Measurements from ENCODE around the gene MUC5AC.
"Not testable (repeated sequence)": the region's sequence is repeated elsewhere in the genome, so short reads cannot be mapped to it uniquely, and the experiment has no call there.

The MUC5AC gene

DNA sequence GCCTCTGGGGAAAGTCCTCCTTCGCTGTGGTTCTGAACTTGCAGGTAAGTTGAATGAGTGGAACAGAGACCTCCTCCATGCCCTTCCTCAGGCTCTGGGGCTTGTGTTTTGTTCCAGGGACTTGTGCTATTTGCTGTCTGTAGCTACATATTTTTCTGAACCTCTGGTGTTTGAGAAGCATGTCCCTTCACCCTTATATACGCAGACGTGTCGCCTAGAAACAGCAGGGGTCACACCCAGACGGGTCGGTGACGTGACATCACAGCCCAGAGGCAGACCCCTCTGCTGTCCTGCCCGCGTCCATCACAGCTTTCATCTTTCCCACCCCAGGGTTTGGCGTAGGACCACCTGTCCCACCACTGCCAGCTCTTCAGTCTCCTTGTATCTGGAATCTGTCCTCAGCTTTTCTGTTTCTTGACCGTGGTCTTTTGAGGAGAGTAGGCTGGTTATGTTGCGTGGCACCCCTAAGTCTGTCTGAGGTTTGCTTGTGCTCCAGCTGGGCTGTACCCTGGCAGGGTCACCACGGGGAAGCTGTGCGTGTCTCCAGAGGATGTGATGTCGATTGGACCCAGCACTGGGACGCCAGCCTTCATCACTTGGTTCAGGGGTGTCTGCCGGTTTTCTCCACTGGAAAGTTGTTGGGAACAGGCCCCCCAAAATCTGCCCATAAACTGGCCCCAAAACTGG, 51.8 kb downstream of the MUC5AC start:
- no peak for FAIRE-seq

DNA sequence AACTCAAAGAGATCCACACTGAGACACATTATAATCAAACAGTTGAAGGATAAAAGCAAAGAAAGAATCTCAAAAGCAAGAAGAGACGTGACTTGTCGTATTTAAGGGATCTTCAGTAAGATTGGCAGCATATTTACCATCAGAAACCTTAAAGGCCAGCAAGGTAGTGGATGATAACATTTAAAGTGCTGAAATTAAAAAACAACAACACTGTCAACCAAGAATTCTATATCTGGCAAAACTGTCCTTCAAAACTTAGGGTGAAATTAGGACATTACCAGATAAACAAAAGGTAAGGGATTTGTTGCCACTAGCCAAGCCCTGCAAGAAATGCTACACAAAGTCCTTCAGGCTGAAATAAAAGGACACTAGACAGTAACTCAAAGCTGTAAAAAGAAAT, 54.1 kb downstream of the MUC5AC start:
- FAIRE-seq, result no peak

- FAIRE-seq, result not testable (repeated sequence)
Measured at GRCh38 chr11:1215826-1216225, 58.1 kb downstream of the MUC5AC start.

DNA sequence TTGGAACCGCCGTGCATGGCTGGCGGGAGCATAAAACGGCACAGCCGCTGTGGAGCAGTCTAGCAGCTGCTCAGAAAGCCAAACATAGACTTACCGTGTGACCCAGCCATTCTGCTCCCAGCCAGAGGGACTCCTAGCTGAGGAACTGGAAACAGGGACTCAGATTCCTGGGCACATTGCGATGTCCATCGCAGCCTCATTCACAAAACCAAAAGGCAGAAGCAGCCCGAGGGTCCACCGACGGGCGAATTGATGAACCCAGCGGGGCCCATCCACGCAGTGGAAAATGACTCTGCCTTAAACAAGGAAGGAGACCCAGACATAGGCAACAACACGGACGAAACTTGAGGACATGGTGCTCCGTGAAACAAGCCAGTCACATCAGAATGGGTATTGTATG, 59.4 kb downstream of the MUC5AC start:
- no peak for FAIRE-seq

GRCh38 chr11:1218256-1218787, 60.6 kb downstream of the MUC5AC start:
- no peak for FAIRE-seq

- FAIRE-seq, result no peak
Measured at GRCh38 chr11:1218788-1219445, 61.2 kb downstream of the MUC5AC start.

DNA sequence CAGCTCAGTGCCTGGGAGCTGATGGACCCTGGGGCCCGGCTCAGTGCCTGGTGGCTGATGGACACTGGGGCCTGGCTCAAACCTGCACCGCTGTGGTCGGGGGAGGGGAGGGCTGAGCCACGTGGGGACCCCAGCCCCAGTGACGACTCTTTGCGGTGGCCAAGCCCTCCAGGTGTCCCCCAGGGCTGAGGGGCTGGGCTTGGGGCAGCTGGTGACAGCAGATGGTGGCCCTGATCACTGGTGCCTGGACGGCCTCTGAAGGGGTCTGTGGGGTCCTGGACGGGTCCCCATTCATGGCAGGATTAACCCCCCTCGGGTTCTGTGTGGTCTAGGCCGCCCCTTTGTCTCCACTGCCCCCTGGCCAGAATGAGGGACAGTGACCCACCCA, 61.7 kb downstream of the MUC5AC start:
- no peak for FAIRE-seq

- no peak for FAIRE-seq
Measured at GRCh38 chr11:1219834-1220815, 62.4 kb downstream of the MUC5AC start.

DNA sequence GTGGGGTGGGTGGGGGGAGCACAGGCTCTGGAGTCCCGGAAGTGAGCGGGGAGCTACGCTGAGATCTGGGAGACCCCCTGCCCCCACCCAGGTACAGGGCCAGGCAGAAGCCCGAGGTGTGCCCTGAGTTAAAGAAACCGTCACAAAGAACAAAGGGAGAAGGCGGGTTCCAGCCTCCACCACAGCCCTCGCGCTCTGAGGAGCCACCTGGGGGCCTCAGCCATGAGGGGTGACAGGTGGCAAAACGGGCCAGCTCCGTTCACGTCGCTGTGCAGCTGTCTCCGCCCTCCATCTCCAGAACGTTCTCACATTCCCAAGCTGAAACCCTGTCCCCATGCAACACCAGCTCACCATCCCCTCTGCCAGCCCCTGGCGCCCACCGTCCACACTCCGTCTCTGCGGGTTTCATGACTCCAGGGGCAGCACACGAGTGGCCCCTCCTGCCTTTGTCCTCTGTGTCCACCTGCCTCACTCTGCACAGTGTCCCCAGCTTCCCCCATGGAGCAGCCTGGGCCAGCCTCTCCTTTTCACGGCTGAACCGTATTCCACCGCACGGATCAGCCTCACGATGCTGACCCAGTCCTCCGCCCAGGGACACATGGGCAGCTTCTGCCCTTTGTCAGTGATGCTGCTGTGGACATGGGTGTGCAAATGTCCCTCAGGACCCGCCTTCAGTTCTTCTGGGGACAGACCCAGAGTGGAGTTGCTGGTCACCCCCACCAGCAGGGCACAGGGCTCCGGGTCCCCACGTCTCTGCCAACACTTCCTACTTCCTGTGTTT, 63.4 kb downstream of the MUC5AC start:
- FAIRE-seq, result no peak

DNA sequence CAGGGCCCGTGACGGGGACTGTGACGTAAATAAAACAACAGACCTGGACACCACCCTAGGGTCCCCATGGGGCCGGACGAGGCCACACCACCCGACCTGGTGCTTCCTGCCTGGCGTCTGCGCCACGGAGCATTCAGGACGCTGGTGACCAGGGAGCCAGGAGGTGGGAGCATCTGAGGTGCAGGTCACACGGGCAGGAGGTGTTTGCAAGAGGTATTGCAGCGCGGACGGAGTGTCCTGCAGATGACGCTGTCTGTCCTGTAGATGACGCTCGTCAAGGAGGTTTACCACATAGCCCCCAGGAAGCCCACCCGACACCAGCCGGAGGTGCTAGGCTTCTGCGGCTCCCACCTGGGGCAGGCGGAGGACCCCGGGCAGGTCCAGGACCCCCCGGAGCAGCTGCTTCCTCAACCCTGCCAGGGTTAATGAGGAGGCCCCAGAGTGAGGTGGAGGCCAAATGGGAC, 64.1 kb downstream of the MUC5AC start:
- FAIRE-seq, result no peak

DNA sequence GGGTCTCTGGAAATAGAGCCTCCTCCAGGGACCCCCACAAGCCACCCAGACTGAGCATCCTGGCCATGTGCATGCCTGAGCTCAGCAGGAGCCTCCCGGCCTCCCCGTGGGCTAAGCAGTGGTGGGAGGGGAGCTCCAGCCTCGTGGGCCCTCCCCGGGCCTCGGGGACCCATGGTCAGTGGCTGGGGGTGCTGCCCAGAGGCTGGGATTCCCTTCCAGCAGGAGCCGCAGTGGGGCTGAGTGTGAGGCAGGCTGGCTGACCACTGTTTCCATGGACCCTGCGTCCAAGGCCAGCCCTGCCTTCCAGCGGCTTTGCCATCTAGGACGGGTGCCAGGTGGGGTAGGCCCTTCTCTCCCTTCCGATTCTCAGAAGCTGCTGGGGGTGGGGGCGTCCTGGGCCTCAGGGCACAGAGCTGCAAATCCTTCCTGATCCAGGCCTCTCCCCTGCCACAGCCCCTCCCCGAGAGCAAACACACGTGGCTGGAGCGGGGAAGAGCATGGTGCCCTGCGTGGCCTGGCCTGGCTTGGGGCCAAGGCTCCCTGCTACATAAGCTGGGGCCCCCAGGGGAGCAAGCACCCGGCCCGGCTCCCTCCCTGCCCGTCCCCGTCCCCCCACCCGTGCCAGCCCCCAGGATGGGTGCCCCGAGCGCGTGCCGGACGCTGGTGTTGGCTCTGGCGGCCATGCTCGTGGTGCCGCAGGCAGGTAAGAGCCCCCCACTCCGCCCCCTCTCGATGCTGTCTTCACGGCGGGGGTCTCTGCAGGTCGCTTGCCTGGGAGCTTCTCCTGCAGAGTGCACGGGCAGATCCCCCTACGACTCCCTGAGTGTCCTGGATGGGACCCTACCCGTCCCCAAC, 65.0 kb downstream of the MUC5AC start, which contains the start of gene MUC5B:
Gene MUC5B, plus strand, starts transcription at position 576 of the 855 bp plus-strand sequence. Its CDS starts 58 bp downstream, at position 634.
- FAIRE-seq, result no peak

- FAIRE-seq, result no peak
Measured at GRCh38 chr11:1223346-1224110, 65.8 kb downstream of the MUC5AC start.

DNA sequence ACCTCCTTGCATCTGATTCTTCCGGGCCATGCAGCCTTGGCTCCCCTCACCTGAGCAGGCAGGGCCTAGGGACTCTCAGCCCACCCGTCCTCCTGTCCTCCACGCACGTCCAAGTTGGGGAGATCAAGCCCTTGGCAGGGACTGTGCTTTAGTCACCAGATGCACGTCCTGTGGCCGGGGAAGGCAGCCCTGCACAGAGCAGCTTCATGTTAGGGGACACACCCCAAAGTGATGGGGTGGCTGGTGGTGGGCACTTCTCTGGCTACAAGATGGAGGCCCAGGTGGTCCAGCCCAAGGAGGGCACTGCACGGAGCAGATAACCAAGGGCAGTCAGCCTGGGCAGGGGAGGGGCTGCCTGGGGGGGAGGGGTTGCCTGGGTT, 66.3 kb downstream of the MUC5AC start:
- no peak for FAIRE-seq

- no peak for FAIRE-seq
Measured at GRCh38 chr11:1224491-1225385, 67.0 kb downstream of the MUC5AC start.

DNA sequence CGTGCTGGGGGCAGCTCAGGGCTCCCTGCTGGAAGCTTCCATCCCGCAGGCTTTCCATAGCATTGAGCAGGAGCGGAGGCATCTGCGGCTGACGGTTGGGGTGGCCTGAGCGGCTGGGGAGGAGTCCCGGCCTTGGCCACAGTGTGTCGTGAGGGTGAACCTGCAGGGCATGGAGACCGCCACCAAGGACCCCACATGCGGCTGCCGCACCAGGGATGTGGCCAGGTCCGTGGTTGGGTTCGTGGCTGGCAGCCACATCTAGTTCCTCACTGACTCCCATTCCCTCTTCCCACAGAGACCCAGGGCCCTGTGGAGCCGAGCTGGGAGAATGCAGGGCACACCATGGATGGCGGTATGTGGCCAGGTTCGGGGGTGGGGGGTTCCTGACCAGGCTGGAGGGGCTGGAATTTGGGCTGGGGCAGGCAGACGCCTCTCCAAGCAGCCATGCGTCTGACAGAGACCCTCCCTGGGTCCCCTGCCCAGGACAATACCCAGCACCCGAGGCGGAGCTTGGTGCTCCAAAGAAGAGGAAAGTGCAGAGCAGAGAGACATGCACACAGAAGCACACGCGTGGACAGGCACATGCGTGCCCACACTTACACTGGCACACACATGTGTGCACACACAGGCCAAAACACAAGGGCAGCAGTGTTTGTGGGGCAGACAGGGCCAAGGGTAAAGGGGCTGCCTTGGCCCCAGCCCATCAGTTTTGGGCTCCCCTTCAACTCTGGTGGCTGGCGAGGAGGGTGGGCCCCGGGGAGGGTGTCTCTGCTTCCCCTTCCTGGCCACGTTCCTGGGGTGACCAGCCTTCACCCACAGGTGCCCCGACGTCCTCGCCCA, 67.9 kb downstream of the MUC5AC start:
- FAIRE-seq, result no peak

DNA sequence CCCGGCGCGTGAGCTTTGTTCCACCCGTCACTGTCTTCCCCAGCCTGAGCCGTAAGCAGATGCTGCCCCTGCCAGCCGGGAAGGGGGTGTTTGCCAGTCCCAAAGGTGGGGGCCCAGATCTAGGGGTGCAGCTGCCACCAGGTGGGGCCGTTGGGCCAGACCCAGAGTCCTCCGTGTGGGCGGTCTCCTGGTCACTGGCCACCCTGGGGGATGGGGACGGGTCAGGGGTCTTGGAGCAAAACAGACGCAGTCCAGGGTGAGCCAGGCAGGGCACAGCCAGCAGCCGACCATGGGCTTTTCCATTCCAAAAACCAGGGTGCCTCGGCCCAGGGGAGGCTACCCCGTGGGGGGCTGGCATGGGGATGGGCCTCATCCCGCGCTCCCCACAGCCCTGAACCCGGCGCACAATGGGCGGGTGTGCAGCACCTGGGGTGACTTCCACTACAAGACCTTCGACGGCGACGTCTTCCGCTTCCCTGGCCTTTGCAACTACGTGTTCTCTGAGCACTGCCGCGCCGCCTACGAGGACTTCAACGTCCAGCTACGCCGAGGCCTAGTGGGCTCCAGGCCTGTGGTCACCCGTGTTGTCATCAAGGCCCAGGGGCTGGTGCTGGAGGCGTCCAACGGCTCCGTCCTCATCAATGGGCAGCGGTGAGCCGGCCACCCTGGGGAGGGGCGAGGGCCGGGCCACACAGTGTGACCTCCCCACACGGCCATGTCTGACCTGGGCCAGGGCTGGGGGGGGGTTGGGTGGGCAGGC, 68.7 kb downstream of the MUC5AC start:
- FAIRE-seq, result no peak

GRCh38 chr11:1226986-1227550, 69.3 kb downstream of the MUC5AC start:
- no peak for FAIRE-seq

Data from islet of Langerhans (tissue), 1 donor.